ENCODE data around the gene CD247.

DNA sequence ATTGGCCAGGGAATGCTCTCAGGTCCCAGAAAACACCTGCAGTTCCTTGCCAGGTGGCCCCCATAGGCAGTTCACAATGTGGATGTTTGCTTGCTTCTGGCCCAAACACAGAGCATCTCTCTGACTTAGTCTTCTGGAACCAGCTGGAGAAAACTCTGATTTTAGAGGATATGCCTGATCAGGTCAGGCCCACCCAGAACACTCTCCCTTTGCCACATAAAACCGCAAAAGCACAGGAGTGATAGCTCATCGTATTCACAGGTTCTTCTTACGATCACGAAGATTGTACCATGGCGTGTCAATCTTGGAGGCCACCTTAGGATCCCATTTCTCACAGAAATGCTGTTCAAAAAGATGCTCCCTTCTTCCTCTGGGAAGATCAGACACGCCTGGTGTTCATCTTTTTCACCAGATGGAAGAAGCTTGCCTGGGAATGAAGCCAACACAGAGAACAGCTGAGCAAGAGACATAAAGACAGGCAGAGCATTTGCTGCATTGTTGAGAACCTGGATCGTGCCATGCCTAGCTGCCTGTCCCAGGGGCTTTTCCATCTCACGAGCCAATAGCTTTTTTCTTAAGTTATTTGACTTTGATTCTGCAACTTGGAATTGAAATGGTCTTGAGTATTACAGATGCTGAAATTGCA is 11.6 kb upstream of the CD247 start:
- TF ChIP-seq, protein P1, sequence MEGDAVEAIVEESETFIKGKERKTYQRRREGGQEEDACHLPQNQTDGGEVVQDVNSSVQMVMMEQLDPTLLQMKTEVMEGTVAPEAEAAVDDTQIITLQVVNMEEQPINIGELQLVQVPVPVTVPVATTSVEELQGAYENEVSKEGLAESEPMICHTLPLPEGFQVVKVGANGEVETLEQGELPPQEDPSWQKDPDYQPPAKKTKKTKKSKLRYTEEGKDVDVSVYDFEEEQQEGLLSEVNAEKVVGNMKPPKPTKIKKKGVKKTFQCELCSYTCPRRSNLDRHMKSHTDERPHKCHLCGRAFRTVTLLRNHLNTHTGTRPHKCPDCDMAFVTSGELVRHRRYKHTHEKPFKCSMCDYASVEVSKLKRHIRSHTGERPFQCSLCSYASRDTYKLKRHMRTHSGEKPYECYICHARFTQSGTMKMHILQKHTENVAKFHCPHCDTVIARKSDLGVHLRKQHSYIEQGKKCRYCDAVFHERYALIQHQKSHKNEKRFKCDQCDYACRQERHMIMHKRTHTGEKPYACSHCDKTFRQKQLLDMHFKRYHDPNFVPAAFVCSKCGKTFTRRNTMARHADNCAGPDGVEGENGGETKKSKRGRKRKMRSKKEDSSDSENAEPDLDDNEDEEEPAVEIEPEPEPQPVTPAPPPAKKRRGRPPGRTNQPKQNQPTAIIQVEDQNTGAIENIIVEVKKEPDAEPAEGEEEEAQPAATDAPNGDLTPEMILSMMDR (conservative IDR thresholded peaks at IDR 0.05 in 1 of 2, IDR thresholded peaks at IDR 0.05 in 1 of 2; ENCODE audit: extremely low read depth in 1 of 2, insufficient read depth in 1 of 2, low read depth in 1 of 2, low read length in 2 of 2): no peak
- TF ChIP-seq EZH2 (IDR thresholded peaks at IDR 0.05; ENCODE audit: borderline replicate concordance, low read length): no peak
